HG03575 (cell line): Measurements from ENCODE around the gene ATP4B.

ENCODE experiments used
- ATAC-seq: cut with Tn5 transposase; IDR thresholded peaks from one replicate; pipeline ENCODE4 v1.9.1; 2021; ENCODE audit not compliant: unreplicated experiment, insufficient number of reproducible peaks, low FRiP score; ENCODE audit errors: extremely low read depth

ATP4B gene

DNA sequence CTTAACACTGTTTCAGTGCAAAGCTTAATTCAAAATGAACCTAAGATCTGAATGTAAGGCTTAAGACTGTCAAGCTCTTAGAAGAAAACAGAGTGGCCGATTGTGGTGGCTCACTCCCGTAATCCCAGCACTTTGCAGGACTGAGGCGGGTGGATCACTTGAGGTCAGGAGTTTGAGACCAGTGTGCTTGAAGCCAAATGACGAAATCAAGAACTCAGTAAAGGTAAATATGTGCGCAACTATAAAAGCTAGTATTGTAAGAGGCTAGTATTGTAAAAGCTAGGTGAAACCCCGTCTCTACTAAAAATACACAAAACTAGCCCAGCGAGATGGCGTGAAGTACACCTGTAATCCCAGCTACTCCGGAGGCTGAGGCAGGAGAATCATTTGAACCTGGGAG is 12.7 kb downstream of the ATP4B start:
- no peak for ATAC-seq

GRCh38 chr13:113644800-113645199 is 13.2 kb downstream of the ATP4B start:
- no peak for ATAC-seq

DNA sequence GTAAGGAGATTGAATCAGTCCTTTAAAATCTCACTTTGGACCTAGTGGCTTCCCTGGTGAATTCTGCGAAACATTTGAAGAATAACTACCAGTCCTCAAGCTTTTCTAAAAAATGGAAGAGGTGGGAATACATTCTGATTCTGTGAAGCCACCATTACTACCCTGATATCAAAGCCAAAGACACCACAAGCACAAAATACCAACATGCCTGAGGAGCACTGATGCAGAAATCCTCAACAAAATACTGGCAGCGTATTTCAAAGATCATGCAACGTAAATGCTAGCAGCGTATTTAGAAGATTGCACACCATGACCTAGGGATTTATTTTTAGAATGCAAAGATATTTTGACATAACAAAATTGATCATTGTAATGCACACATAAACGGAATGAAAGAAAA is 14.4 kb downstream of the ATP4B start:
- ATAC-seq: no peak

DNA sequence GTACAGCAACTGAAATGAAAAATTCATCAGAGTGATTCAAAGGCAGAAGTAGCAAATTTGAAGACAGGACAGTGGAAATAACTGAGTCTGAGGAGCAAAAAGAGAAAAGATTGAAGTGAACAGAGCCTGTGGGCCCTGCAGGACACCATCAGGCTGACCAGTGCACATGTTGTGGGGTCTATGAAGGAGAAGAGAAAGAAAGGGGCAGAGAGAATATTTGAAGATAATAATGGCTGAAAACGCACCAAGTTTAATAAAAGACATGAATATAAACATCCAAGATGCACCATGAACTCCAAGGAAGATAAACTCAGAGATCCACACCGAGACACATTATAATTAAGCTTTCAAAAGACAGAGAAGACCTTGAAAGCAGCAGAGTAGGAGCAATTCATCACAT is 15.4 kb downstream of the ATP4B start:
- no peak for ATAC-seq

- no peak for ATAC-seq
These were observed 16.6 kb downstream of the ATP4B start for GRCh38 chr13:113641426-113641825.

GRCh38 chr13:113639616-113640262 is 18.3 kb downstream of the ATP4B start:
- no peak for ATAC-seq

- no peak for ATAC-seq
These were observed 19.2 kb downstream of the ATP4B start for GRCh38 chr13:113638806-113639205.

GRCh38 chr13:113638173-113638746 is 19.7 kb downstream of the ATP4B start:
- ATAC-seq: no peak

GRCh38 chr13:113637262-113638160 is 20.5 kb downstream of the ATP4B start:
- ATAC-seq: no peak

GRCh38 chr13:113636266-113636963 is 21.6 kb downstream of the ATP4B start:
- ATAC-seq: no peak

- no peak for ATAC-seq
These were observed 22.3 kb downstream of the ATP4B start for GRCh38 chr13:113635709-113636108.

GRCh38 chr13:113635048-113635420 is 23.0 kb downstream of the ATP4B start:
- no peak for ATAC-seq

GRCh38 chr13:113634279-113635047 is 23.5 kb downstream of the ATP4B start:
- ATAC-seq: no peak

GRCh38 chr13:113633485-113633873 is 24.5 kb downstream of the ATP4B start:
- ATAC-seq: no peak

GRCh38 chr13:113632706-113633484 is 25.1 kb downstream of the ATP4B start:
- ATAC-seq: no peak

GRCh38 chr13:113631341-113632095 is 26.5 kb downstream of the ATP4B start:
- ATAC-seq: no peak

DNA sequence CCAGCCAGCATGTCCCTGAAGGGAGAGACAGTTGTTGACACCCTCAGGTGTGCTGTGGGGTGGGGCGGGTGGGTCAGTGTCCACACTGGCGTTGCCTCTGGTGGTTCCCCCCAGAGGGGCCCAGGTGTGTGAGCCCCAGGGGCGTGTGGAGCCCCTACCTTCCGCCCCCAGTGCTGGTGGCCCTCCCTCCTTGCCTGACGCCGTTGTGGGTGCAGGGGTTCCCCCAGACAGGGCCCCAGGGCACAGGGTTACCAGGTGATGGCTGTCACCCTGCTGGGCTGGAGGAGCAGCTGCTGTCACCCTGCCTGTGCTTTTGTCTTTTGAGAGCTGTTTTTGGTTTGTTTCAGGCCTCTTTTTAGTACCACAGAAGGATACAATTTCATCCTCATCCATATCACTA is 27.2 kb downstream of the ATP4B start:
- no peak for ATAC-seq

DNA sequence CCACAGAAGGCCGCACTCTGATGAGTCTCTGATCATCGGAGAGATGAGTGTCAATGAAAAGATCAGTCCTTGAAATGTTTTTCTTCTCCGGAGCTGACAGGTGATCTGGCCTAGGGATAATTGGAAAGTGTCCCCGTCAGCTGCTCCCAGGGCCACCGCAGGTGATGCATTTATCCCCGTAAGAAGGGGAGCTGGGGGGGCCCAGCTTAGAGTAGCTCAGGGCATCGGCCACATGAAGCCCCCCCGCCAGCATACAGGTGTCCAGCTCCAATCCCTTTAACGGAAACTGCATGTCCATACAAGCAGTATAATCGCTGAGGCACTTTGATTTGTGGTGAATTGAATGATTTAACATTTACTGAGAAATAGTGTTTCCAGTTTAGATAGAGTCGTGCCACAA is 27.7 kb downstream of the ATP4B start:
- ATAC-seq: no peak
